Nephron (organoid): ENCODE results near the gene CERS1.

Experiments
- H3K27ac Mint-ChIP-seq, 3 experiments: 2 replicates each; pipeline ENCODE4 v1.8.0; 2020; ENCODE audit warnings: mixed read lengths in 3 of 3, mild to moderate bottlenecking in 2 of 3, moderate library complexity in 1 of 3
- H3K27me3 Mint-ChIP-seq: 2 replicates; pipeline ENCODE4 v1.8.0; 2021; ENCODE audit warnings: low read depth, mild to moderate bottlenecking, moderate library complexity, mixed read lengths
- H3K36me3 Mint-ChIP-seq: 2 replicates; pipeline ENCODE4 v1.8.0; 2020; ENCODE audit warnings: low read depth, mixed read lengths
- H3K4me1 Mint-ChIP-seq: 2 replicates; pipeline ENCODE4 v1.8.0; 2020; ENCODE audit warnings: mixed read lengths
- H3K4me3 Mint-ChIP-seq, 3 experiments: 2 replicates each; pipeline ENCODE4 v1.8.0; 2020; ENCODE audit warnings: mild to moderate bottlenecking in 3 of 3, mixed read lengths in 3 of 3, moderate library complexity in 2 of 3
- H3K9me3 Mint-ChIP-seq: 2 replicates; pipeline ENCODE4 v1.8.0; 2020; ENCODE audit warnings: mixed read lengths
- TF ChIP-seq, protein P1 (sequence below), 3 experiments: fragments of 200-600 bp; sonication (generic); IDR thresholded peaks; one replicate each; pipeline ENCODE4 v1.5.0; 2021; ENCODE audit warnings: antibody characterized with exemption in 3 of 3; ENCODE audit not compliant: unreplicated experiment in 3 of 3

Gene CERS1

DNA sequence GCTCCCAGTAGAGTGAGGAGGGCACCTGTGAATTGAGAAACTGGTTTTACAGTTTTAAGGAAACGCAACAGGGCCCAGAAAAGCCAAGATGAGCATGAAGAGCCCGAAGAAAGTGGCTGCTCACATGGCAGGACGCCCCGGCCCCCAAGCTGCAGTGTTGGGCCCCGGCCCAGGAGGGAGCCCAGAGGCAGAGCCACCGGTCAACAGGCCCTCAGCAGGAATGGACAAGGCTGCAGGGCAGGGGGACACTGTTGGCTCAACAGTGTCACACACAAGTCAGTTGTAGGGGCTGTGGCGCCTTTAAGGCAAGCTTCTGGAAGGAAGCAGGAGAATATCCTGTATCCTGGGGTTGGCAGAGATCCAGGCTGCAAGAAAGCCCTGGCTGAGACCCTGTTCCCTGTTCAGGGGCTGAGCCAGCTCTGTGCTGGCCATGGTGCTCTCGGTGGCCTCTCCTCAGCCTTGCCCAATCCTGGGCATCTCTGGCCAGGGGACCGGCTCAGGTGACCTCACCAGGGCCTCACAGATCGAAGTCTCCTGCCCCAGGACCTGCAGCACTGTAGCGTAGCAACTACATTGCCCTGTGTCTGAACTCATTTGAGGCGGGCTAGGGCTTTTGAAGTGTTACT is 36.2 kb downstream of the CERS1 start:
- no peak overlapping the region for H3K4me3 Mint-ChIP-seq

DNA sequence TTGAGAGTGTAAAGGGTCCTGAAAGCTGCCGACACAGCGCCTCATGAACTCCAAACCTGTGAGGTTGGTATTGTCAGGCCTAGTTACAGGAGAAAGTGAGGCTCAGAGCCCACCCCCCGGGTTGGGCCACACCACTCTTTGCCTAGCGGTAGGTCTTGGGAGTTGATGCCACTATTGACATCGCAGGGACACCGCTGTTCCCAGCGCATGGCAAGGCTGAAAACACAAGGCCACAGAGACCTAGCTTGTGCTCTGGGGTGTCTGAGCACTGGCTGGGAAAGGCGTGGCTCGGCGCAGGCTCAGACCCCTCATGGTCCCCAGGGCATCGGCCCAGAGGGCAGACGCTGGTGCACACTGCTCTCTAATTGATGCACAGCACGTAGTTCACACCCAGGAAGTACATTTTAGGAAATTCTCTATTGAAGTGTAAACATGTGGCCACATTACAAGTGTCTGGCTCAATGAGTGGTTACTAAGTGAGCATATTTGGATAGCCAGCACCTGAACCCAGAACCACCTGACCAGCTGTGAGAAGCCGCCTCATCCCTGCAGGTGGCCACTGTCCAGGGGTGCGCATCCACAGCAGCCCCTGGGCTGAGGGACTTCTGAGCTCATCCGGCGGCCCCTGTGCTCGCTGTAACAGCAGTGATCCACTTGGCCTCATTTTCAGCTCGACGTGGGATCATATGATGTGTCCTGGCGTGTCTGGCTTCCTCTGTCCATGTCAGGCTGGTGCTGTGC is 36.9 kb downstream of the CERS1 start:
- peaks cover 65% of the 10 kb centered on the region for H3K36me3 Mint-ChIP-seq
- TF ChIP-seq, protein P1, sequence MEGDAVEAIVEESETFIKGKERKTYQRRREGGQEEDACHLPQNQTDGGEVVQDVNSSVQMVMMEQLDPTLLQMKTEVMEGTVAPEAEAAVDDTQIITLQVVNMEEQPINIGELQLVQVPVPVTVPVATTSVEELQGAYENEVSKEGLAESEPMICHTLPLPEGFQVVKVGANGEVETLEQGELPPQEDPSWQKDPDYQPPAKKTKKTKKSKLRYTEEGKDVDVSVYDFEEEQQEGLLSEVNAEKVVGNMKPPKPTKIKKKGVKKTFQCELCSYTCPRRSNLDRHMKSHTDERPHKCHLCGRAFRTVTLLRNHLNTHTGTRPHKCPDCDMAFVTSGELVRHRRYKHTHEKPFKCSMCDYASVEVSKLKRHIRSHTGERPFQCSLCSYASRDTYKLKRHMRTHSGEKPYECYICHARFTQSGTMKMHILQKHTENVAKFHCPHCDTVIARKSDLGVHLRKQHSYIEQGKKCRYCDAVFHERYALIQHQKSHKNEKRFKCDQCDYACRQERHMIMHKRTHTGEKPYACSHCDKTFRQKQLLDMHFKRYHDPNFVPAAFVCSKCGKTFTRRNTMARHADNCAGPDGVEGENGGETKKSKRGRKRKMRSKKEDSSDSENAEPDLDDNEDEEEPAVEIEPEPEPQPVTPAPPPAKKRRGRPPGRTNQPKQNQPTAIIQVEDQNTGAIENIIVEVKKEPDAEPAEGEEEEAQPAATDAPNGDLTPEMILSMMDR (IDR thresholded peaks at IDR 0.05; ENCODE audit: unreplicated experiment in 3 of 3), result no peak
- H3K27me3 Mint-ChIP-seq, result no peaks in the 10 kb centered on the region
- no peak overlapping the region for H3K27ac Mint-ChIP-seq
- H3K4me1 Mint-ChIP-seq, result peaks cover 9% of the 10 kb centered on the region
- H3K9me3 Mint-ChIP-seq, result no peaks in the 10 kb centered on the region
- no peak overlapping the region for H3K4me3 Mint-ChIP-seq

More for the DNA sequence above, 36.2 kb downstream of the CERS1 start:
- peaks cover 9% of the 10 kb centered on the region for H3K4me1 Mint-ChIP-seq
- TF ChIP-seq, protein P1 (IDR thresholded peaks at IDR 0.05; ENCODE audit: unreplicated experiment in 3 of 3), result no peak
- H3K36me3 Mint-ChIP-seq, result peaks cover 61% of the 10 kb centered on the region
- H3K27ac Mint-ChIP-seq, result no peak overlapping the region
- no peaks in the 10 kb centered on the region for H3K9me3 Mint-ChIP-seq
- H3K27me3 Mint-ChIP-seq, result no peaks in the 10 kb centered on the region

DNA sequence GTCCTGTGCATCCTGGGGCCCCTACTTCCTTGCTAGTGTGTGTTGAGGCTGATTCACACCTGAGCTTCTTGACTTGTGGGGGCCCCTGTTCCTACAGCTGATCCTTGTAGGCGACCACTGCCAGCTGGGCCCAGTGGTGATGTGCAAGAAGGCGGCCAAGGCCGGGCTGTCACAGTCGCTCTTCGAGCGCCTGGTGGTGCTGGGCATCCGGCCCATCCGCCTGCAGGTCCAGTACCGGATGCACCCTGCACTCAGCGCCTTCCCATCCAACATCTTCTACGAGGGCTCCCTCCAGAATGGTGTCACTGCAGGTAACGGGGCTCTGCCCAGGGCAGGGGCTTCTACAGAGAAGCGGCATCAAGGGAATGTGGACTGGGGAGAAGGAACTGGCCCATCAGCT is 38.7 kb downstream of the CERS1 start:
- Mint-ChIP-seq H3K4me1 (peaks cover 18% of the 10 kb centered on the region), H3K36me3 (peaks cover 75% of the 10 kb centered on the region), H3K27ac (no peak overlapping the region), H3K9me3 (no peaks in the 10 kb centered on the region), H3K4me3 (no peak overlapping the region), H3K27me3 (no peaks in the 10 kb centered on the region)
- TF ChIP-seq, protein P1 (IDR thresholded peaks at IDR 0.05; ENCODE audit: unreplicated experiment in 3 of 3), result no peak

DNA sequence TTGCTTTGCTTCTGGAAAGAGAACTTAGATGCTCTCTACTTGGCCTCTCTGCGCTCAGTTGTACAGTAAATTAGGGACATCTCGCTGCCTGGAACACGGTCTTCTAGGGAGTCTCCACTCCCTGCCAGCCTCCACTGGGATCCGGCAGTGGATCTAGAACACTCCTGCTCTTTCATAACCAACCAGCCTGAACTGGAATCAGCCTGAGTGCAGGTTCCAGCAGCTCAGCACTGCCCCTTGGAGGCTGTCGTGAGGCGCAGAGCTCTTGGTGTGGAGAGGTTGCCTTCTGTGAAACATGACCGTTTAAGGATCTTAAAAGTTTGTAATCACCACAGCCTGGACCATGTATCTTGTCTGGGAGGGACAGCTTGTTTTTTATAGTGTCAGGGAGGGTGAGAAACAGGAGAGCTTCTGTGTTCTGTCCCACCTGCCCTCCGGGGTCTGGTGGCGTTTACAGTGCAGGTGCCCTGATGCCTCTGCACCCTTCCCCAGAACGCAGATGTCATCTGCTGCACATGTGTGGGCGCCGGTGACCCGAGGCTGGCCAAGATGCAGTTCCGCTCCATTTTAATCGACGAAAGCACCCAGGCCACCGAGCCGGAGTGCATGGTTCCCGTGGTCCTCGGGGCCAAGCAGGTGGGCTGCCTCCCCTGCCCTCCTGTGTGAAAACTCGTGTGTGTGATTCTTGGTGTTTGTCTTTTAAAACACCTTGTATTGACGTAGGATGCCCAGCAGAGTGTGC is 39.4 kb downstream of the CERS1 start:
- peaks cover 18% of the 10 kb centered on the region for H3K4me1 Mint-ChIP-seq
- H3K36me3 Mint-ChIP-seq, result peaks cover 68% of the 10 kb centered on the region
- TF ChIP-seq, protein P1 (IDR thresholded peaks at IDR 0.05; ENCODE audit: unreplicated experiment in 3 of 3), result peak; percentile 32 to 37 (median 33)
- no peak overlapping the region for H3K4me3 Mint-ChIP-seq
- no peaks in the 10 kb centered on the region for H3K27me3 Mint-ChIP-seq
- no peaks in the 10 kb centered on the region for H3K9me3 Mint-ChIP-seq
- peak overlapping the region in 2 of 3 experiments; percentile 54 to 83 for H3K27ac Mint-ChIP-seq

DNA sequence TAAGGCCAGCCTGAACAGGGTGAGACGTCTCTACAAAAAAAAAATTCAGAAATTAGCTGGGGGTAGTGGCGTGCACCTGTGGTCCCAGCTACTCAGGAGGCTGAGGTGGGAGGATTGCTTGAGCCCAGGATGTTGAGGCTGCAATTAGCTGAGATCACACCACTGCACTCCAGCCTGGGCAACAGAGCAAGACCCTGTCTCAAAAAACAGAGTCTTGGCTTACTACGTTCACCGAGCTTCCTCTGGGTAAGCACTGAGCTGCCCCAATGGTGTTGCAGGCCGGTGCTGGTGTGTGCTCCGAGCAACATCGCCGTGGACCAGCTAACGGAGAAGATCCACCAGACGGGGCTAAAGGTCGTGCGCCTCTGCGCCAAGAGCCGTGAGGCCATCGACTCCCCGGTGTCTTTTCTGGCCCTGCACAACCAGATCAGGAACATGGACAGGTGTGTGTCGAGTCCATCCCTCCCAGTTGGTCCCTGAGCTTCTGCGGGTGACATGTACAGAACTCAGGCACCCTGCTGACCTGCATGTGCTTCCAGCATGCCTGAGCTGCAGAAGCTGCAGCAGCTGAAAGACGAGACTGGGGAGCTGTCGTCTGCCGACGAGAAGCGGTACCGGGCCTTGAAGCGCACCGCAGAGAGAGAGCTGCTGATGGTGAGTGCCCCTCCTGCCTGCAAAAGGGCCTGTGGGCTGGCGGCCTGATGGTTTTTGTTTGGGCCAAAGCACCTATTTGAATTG is 40.1 kb downstream of the CERS1 start:
- no peaks in the 10 kb centered on the region for H3K9me3 Mint-ChIP-seq
- TF ChIP-seq, protein P1 (IDR thresholded peaks at IDR 0.05; ENCODE audit: unreplicated experiment in 3 of 3), result no peak
- H3K4me1 Mint-ChIP-seq, result peaks cover 22% of the 10 kb centered on the region
- no peak overlapping the region for H3K4me3 Mint-ChIP-seq
- peaks cover 68% of the 10 kb centered on the region for H3K36me3 Mint-ChIP-seq
- peak overlapping the region in 2 of 3 experiments; percentile 54 to 83 for H3K27ac Mint-ChIP-seq
- no peaks in the 10 kb centered on the region for H3K27me3 Mint-ChIP-seq
